H7 (cell line): ENCODE data around the gene RAPGEF6. TPM values are rescaled to one million over a fixed set of nuclear protein-coding genes. Genes with fewer than 3 reads are reported as not detected.

Experiments used
- DNase-seq: peaks from one replicate; pipeline ENCODE4 v3.0.0; 2012
- H3K27me3 ChIP-seq: 2 replicates; pipeline ENCODE4 v1.6.0; 2011; ENCODE audit warnings: mild to moderate bottlenecking, low read length; ENCODE audit not compliant: control insufficient read depth, insufficient read depth
- H3K36me3 ChIP-seq: replicated peaks from 2 replicates; pipeline ENCODE4 v1.5.1; 2011; ENCODE audit warnings: low read length; ENCODE audit not compliant: control insufficient read depth, insufficient read depth
- H3K4me3 ChIP-seq: 2 replicates; pipeline ENCODE4 v1.5.1; 2011; ENCODE audit warnings: low read depth, mild to moderate bottlenecking, control low read depth, low read length, moderate library complexity; ENCODE audit not compliant: insufficient read depth
- total RNA-seq: library from RNA; depleted of rRNA; stranded (reverse); fragments of >200 nt; shearing (Covaris generic); gene quantifications from 2 replicates; pipeline ENCODE4 v1.2.3, GENCODE V29; 2014

The RAPGEF6 gene
- total RNA-seq, 1 experiment from 2014 or later, result 6.1 TPM

DNA sequence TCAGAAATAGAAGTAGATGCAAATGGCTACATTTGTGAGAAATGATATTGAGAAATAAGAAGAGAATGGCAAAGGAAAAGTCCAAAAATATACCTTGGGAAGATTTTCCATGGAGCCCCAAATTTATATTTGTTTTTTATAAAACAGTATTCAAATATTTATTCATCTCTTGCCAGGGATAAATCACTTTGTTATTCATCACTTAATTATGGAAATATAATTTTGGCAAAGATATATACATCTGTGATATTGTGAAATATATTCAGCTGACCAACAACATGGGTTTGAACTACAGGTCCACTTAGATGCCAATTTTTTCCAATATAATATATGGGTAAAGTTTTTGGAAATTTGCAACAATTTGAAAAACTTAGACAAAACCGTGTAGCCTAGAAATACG lies 19.7 kb upstream of the RAPGEF6 start:
- peaks cover 5% of the 10 kb centered on the region for H3K36me3 ChIP-seq
- no peak for DNase-seq
- H3K4me3 ChIP-seq, result no peak overlapping the region

GRCh38 chr5:131654309-131654708 lies 19.3 kb upstream of the RAPGEF6 start:
- no peak overlapping the region for H3K4me3 ChIP-seq
- no peaks in the 10 kb centered on the region for H3K27me3 ChIP-seq
- H3K36me3 ChIP-seq, result peaks cover 2% of the 10 kb centered on the region
- DNase-seq, result no peak

More for the DNA sequence above, 19.7 kb upstream of the RAPGEF6 start:
- H3K27me3 ChIP-seq, result no peaks in the 10 kb centered on the region

- no peak for DNase-seq
- Histone ChIP-seq H3K27me3 (no peaks in the 10 kb centered on the region), H3K4me3 (no peak overlapping the region), H3K36me3 (peaks cover 2% of the 10 kb centered on the region)
Observed at GRCh38 chr5:131649161-131649560, 14.1 kb upstream of the RAPGEF6 start.

- H3K27me3 ChIP-seq, result no peaks in the 10 kb centered on the region
- no peak for DNase-seq
- peaks cover 2% of the 10 kb centered on the region for H3K36me3 ChIP-seq
- H3K4me3 ChIP-seq, result no peak overlapping the region
Observed at GRCh38 chr5:131647048-131647769, 12.2 kb upstream of the RAPGEF6 start.

- Histone ChIP-seq H3K27me3 (no peaks in the 10 kb centered on the region), H3K4me3 (no peak overlapping the region), H3K36me3 (no peaks in the 10 kb centered on the region)
- no peak for DNase-seq
Observed at GRCh38 chr5:131644822-131645221, 9.8 kb upstream of the RAPGEF6 start.

GRCh38 chr5:131644370-131644769 lies 9.3 kb upstream of the RAPGEF6 start:
- DNase-seq, result no peak
- Histone ChIP-seq H3K4me3 (no peak overlapping the region), H3K36me3 (no peaks in the 10 kb centered on the region), H3K27me3 (no peaks in the 10 kb centered on the region)

DNA sequence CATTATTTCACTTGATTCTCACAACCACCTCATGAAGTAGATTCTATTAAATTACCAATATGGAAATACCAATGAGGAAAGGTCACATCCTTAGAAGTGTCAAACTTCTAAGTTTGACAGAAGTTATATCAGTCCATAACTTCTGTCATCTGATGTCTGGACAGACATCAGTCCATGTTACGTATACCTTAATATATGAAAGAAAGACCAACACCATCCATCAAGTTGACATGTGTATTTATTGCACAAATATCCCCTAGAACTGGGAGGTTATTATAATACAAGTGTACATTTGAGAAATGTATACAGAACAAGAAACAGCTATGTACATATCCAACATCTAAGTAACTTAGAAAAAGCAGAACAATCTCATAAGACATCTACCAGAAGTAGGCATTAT lies 6.5 kb upstream of the RAPGEF6 start:
- no peak overlapping the region for H3K4me3 ChIP-seq
- H3K36me3 ChIP-seq, result no peaks in the 10 kb centered on the region
- H3K27me3 ChIP-seq, result no peaks in the 10 kb centered on the region
- no peak for DNase-seq

DNA sequence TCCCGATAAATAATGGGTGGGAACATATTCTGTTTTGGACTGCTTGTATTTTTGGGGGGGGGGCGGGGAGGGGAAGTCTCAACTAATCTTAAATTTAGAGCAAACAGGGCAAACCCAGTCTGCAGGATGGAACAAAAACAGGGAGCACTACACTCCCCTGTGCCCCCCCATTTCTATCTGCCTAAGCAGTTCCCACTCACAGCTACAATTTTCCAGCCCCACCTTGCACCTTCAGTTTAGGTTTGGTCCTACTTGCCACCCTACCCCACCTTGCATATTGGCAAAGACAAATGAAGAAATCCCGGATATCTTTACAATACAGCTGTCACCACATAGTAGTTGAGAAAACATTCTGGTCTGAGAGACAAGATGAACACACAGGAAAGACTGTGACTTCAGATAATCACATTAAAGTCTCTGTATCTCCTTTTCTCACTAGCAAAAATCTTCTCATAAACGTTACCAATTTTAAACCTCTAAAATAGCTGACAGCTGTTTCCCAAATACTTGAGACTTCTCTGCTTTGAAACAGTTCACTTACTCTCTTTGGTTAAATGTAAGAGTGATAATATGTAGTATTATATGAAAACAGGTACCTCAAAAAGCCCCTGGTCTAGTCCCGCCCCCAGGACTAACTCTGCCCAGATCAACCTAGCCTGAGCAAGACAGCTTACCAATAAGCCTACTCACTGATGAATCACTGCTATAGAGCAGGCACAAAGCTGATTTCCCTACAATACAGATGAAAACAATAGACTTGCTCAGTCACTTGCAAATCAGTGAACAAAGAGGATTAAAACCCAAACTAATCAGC lies 5.2 kb upstream of the RAPGEF6 start:
- Histone ChIP-seq H3K27me3 (no peaks in the 10 kb centered on the region), H3K36me3 (no peaks in the 10 kb centered on the region), H3K4me3 (no peak overlapping the region)
- DNase-seq, result no peak

DNA sequence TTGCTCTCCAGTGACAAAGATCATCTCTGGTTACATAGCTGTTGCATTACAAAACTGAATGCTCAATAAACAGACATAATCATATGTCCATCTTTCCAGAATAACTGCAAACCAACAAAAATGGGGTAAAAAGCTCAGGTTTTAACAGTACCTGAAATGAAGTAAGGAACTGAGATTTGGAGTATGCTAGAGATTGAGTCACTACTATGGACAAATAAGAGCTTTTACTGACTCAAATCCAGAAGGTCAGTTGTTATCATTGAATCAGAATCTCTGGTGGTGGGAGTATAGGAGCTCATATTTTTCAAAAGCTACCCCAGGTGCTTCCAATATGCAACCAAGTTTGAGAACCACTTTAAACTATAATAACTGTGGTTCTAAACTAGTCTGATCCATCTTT lies 4.1 kb upstream of the RAPGEF6 start:
- Histone ChIP-seq H3K4me3 (no peak overlapping the region), H3K27me3 (no peaks in the 10 kb centered on the region), H3K36me3 (no peaks in the 10 kb centered on the region)
- no peak for DNase-seq

DNA sequence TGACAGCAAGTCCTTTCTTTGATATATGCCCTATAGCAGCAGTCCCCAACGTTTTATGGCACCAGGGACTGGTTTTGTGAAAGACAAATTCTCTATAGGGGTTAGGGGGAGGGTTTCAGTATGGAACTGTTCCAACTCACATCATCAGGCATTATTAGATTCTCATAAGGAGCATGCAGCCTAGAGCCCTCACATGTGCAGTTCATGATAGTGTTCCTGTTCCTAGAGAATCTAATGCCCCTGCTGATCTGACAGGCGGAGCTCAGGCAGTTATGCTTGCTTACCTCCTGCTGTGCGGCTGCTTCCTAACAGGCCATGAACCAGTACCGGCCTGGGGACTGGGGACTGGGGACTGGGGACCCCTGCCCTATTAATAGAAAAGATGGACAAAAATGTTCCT lies 2.7 kb upstream of the RAPGEF6 start:
- DNase-seq, result no peak
- Histone ChIP-seq H3K4me3 (no peak overlapping the region), H3K27me3 (no peaks in the 10 kb centered on the region), H3K36me3 (no peaks in the 10 kb centered on the region; the same call in 1 of the 2 replicates)

- H3K27me3 ChIP-seq, result no peaks in the 10 kb centered on the region
- H3K4me3 ChIP-seq, result peak overlapping the region; percentile 100
- no peaks in the 10 kb centered on the region; the same call in 1 of the 2 replicates for H3K36me3 ChIP-seq
- no peak for DNase-seq
Observed at GRCh38 chr5:131635684-131636572, 899 bp upstream of the RAPGEF6 start.

DNA sequence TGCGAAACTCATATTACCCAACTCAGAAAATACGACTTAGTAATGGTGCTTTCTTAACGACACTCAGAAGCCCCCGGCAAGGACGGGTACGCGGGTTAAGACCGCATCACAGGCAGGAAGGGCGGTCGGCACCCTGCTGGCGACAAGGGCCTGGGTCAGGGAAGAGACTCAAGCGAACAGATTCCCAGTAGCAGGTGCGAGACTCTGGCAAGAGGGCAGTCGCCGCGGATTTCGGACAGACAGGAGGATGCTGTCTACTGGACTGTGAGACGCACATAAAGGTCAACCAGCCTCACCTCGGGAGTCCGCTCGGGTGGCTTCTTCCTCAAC lies 398 bp downstream of the RAPGEF6 start:
- DNase-seq, result peak; percentile 70
- Histone ChIP-seq H3K36me3 (no peaks in the 10 kb centered on the region; the same call in 1 of the 2 replicates), H3K4me3 (peak overlapping the region; percentile 100), H3K27me3 (no peaks in the 10 kb centered on the region)

DNA sequence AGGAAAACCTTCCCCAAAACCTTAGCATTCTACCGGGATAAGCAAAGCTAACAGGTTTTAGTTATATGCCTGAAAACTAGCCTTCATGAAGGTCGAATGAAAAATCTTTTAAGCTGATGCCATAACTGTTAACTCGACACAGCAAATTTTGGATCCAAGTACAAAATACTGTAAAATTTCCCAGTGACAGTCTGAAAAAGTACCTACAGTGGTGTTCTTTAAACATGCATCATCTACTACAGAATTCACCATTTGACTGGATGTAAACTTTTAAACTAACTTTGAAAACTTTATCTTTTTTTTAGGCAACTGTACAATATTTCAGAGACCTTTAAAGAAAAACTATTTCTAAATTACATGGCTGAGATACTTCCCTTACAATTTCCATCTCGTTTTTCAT lies 791 bp downstream of the RAPGEF6 start:
- Histone ChIP-seq H3K36me3 (no peaks in the 10 kb centered on the region; the same call in 1 of the 2 replicates), H3K27me3 (no peaks in the 10 kb centered on the region), H3K4me3 (peak overlapping the region; percentile 100)
- DNase-seq, result no peak

- no peak for DNase-seq
- no peaks in the 10 kb centered on the region for H3K27me3 ChIP-seq
- no peaks in the 10 kb centered on the region; the same call in 1 of the 2 replicates for H3K36me3 ChIP-seq
- peak overlapping the region; percentile 100; the same call in 1 of the 2 replicates for H3K4me3 ChIP-seq
Observed at GRCh38 chr5:131633830-131634229, 1.2 kb downstream of the RAPGEF6 start.
